SW 1271 (cell line): ENCODE results near the gene CNPY3.

Experiments
- DNase-seq, 2 experiments: peaks; one replicate each; lab custom pipeline; 2025; lab: John Stamatoyannopoulos, UW

The CNPY3 gene

GRCh38 chr6:42960243-42961019 is 31.2 kb downstream of the CNPY3 start, which contains the start of gene GNMT:
Gene GNMT (plus strand): TSS chr6:42960754. CDS start chr6:42960768, 14 bp downstream.
- no peak for DNase-seq

DNA sequence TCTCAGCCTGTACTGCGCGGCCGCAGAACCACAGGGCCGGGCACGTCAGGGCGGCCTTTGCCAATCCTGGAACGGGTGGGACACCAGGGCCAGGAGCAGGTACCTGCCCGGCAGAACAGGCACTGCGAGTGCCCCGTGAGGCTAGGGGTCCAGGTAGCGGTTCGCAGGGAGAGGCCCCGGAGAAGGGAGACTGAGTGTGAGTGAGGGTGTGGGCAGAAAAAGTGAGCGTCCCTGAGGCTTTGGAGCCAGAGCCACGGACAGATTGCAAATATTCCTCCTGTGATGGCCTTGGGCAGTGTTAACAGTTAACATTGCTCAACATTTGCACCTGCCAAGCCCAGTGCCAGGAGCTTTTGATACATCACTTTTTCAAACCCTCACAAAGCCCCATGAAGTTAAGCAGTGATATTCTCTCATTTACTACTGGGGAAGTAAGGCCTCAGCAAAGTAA is 31.8 kb downstream of the CNPY3 start:
- DNase-seq: no peak

DNA sequence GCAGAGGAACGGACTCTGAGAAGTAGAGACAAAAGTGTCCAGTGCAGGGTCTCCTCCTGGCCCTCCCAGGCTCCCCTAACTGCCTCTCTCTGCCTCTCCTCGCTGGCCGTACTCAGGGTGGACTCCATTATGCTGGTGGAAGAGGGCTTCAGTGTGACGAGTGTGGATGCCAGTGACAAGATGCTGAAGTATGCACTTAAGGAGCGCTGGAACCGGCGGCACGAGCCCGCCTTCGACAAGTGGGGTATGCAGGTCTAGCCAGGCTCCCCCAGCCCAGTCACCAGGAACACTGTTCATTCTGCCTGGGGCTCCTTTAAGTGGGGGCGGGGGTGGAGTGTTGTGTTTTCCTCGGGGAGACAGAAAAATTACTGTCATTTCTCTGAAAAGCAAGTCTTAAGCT is 32.8 kb downstream of the CNPY3 start:
- DNase-seq: no peak

GRCh38 chr6:42962502-42963178 is 33.4 kb downstream of the CNPY3 start:
- no peak for DNase-seq

DNA sequence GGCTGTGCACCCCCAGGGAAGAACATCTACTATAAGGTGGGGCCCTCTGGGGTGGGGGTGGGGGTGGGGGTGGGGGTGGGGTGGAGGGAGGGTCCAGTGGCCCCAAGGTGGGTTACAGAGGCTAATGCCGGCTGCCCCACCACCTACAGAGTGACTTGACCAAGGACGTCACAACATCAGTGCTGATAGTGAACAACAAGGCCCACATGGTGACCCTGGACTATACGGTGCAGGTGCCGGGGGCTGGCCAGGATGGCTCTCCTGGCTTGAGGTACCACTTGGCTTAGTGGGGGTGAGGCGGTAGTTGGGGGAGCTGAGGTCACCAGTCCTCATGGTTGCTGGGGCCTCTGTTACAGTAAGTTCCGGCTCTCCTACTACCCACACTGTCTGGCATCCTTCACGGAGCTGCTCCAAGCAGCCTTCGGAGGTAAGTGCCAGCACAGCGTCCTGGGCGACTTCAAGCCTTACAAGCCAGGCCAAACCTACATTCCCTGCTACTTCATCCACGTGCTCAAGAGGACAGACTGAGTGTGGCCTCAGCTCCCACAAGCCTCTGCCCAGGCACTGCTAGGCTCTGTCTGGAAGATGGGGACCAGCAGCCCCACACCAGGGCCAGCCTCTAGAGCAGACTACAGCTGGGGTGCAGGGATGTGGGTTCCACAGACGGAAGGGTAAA is 34.0 kb downstream of the CNPY3 start:
- DNase-seq: no peak

DNA sequence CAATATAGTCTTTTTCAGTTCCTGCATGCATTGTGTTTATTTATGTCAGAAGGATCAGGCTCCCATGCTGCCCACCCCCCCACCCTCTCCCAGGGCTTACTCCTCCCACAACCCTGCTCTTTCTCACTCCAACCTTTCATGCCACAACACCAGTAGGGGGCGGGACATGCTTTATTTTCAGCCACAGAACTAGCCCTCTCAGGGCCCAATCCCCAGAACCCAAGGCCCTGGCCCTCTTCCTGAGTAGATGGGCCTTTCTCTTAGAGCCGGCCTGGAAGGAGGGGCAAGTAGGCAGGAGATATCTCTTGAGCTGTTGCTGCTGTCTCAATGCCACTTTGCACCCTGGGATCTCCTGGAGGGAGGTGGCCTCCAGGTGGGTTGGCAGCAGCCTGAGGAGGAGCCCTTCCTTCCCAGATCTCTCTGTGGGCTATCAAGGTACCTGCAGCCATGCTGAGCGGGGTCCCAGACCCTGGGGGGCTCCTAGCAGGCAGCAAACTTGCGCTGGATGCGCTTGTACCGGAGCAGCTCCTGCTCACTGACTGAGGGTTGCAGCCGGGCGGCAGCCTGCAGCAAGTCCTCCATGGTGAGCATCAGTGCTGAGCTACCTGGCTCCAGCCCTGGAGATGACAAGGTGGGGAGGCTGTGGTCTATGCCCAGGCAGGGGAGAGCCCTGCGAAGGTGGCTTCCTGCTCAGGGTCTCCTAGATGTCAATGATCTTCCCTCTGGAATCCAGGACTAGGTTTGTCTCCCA is 34.8 kb downstream of the CNPY3 start:
- peak in 1 of 2 experiments; percentile 35 for DNase-seq

DNA sequence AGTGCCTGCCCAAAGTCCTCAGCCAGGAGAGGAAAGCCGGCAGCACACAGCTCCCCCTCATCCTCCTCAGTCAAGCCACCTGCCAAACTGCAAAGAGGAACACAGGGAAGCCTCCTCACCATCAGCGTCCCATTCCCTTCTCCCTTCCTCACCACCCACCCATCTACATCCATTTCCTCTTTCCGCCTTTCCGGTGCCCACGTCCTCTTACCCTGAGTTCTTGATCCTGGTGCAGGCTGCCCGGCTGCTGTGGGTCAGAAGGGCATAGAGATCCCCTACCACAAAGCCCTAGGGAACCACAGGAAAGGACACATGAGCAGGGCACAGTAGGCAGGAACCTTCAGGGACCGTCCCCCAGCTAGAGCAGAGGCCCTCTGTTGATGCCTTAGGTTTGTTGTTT is 37.3 kb downstream of the CNPY3 start:
- DNase-seq: no peak

- no peak for DNase-seq
Observed at GRCh38 chr6:42967228-42967627, 37.9 kb downstream of the CNPY3 start.

GRCh38 chr6:42968126-42968701 is 38.9 kb downstream of the CNPY3 start:
- no peak for DNase-seq

DNA sequence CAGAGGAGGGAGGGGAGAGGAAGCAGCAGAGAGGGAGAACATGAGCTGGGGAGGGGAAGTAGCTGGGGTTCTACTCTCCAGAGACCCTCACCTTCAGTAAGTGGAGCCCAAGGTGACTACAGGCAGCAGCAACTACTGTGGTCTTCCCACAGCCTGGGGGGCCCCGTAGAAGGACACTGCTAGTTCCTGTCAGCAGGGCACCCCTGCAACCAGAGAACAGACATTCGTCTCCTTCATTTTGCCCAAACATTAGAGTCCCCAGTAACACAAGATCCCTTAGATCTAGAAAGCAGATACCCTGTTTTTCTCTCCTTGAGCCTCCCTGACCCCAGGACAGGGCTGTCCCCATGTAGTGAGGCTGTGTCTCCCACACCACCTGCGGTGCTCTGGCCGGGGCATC is 39.5 kb downstream of the CNPY3 start:
- DNase-seq: no peak

DNA sequence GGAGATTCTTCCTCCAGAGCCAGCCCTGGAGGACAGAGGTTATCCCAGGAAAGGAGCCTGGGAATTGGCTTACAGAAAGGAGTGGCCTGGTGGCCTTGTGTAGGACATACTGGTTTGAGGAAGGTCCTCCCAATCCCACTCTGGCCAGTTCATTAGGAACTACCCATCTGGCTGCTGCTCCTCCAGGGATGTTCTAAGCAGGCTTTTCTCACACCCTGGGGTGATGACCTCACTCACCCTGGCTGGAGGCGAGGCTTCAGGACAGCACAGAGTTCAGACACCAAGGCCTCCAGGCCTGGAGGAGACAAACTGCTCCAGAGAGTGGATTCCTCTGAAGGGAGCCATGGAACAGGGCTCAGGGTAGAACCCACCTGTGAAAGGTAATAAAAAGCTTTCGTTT is 40.2 kb downstream of the CNPY3 start:
- no peak for DNase-seq

- no peak for DNase-seq
Observed at GRCh38 chr6:42969934-42970333, 40.7 kb downstream of the CNPY3 start.

GRCh38 chr6:42970871-42971612 is 41.8 kb downstream of the CNPY3 start:
- no peak for DNase-seq

- no peak for DNase-seq
Observed at GRCh38 chr6:42971746-42972327, 42.6 kb downstream of the CNPY3 start.

GRCh38 chr6:42973926-42974325 is 44.6 kb downstream of the CNPY3 start:
- no peak for DNase-seq

GRCh38 chr6:42974919-42975505 is 45.7 kb downstream of the CNPY3 start:
- no peak for DNase-seq

DNA sequence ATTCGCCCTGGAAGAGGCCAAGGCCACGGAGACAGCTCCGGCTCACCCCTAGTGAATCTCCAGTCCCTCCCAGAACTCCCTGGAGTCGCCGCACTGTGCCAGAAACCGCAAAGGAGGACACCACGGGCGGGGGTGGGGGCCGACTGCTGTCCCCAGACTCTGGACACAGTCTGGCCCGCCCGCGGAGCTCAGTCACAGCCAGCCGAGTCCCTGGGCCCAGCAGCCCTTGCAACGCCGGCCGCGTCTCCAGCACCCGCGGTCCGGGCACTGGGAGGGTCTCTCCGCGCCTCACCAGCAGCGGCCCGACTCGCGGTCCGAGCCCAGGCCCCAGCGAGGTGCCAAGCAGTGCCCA is 49.2 kb downstream of the CNPY3 start:
- no peak for DNase-seq

GRCh38 chr6:42978839-42979522 is 49.7 kb downstream of the CNPY3 start, which contains the start of gene PEX6:
Gene PEX6 (minus strand): TSS chr6:42979181. CDS start chr6:42979150, 31 bp downstream.
- DNase-seq: peak in 1 of 2 experiments; percentile 86

DNA sequence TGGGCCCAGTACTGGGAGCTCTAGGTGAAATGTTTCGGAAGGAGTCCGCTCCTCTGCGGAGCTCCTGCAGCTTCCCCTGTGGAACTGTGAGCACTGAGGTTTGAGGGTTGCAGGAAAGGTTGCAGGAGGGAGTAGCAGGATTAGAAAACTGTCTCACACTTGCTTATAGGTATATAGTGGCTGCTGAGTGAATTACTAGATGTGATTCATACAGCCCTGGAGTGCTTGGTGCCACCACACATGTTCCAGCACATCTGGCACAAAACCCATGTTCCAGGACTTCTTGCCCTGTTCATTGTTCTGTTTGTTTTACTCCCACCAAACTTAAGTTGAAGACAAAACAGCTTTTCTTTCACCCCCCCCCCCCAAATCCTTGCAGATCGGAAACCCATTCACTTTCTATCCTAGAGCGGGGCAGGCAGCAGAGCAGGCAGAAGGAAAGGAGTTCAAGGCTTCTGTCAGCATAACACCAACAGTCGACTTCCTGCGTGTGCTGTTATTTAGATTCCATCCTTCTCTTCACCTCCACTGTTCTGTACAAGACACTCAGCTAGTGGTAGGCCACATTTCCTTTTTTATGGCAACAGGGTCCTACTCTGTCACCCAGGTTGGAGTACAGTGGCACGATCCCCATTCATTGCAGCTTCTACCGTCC is 50.4 kb downstream of the CNPY3 start:
- DNase-seq: peak in 1 of 2 experiments; percentile 65
